Measurements from ENCODE around the gene ZNF785. TPM values are rescaled to one million over a fixed set of nuclear protein-coding genes. Genes with fewer than 3 reads are reported as not detected.
"Not testable (repeated sequence)": the region's sequence is repeated elsewhere in the genome, so short reads cannot be mapped to it uniquely, and the experiment has no call there.

The ZNF785 gene
- total RNA-seq, 1 donor from 2014 or later = 22.8 TPM

- CTCF ChIA-PET; intact Hi-C loops (cut with micrococcal nuclease); H3K4me3 Mint-ChIP-seq; H3K27ac Mint-ChIP-seq; H3K27me3 Mint-ChIP-seq; DNase-seq; H3K9me3 Mint-ChIP-seq; ATAC-seq (ENCODE audit: low read depth): not testable (repeated sequence)
- POLR2A ChIA-PET = interaction anchor here (0.7 to 1.4 kb wide), 3 partner anchors 18 to 102 kb away, joined by 3 to 4 read pairs (median 3); partner anchors contain the start of gene ZNF764
- Mint-ChIP-seq H3K4me1 (peaks cover 18% of the 10 kb centered on the region), H3K36me3 (ENCODE audit: low read depth) (peaks cover 12% of the 10 kb centered on the region)
These were observed 45.4 kb downstream of the ZNF785 start for GRCh38 chr16:30539986-30540526.

DNA sequence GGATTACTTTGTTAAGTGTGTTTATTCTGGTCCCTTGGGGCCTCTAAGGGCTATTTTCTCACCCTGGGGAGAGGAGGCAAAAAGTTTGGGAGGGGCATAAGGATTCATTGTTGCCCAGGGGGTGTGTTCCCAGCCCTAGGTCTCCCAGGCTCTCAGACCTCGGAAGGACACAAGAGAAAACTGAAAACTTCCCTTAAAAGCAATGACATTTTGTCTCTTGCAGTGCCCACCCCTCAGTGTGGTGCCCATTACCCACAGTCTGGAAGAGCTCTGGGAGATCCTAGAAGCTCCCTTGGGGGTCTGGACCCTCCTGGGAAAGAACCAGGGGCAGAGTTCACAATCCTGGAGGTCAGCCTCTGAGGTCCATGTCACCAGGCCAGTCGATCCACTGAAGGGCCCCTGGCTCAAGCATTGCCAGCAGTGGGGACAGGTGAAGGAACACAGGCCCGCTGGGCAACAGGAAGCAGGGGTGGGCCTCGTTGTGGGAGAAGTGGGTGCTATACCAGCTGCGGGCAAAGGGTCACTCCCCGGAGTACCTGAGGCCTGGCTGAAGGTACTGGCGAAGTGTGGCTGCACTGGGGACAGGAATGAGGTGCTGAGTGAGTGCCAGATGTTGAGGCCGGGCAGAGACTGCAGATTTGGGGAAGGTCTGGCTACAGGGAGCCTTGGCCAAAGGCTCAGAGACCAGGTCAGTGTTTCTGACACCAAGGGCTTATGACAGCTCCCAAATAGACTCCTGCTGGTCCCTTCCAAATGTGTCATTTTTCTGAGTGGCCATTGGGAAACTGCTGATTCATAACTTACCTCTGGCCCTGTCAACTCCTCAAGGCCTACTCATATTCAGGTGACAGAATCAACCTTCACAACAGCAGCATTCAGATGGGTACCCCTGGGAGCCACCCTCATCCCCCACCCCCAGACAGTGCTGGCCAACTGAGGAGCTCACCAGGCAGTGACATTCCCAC lies 46.2 kb downstream of the ZNF785 start:
- no peaks in the 10 kb centered on the region for H3K9me3 Mint-ChIP-seq
- DNase-seq (no peak), ATAC-seq (ENCODE audit: low read depth) (no peak)
- peaks cover 21% of the 10 kb centered on the region for H3K4me1 Mint-ChIP-seq
- POLR2A ChIA-PET = interaction anchor here (0.7 to 1.4 kb wide), 3 partner anchors 19 to 103 kb away, joined by 3 to 4 read pairs (median 3); partner anchors contain the start of gene ZNF764
- intact Hi-C loops (cut with micrococcal nuclease) = no loop called here
- H3K27me3 Mint-ChIP-seq = no peaks in the 10 kb centered on the region
- CTCF ChIA-PET = no interaction called here
- H3K4me3 Mint-ChIP-seq = no peak overlapping the region
- H3K27ac Mint-ChIP-seq = no peak overlapping the region
- H3K36me3 Mint-ChIP-seq (ENCODE audit: low read depth) = peaks cover 16% of the 10 kb centered on the region
- no peak for TF ChIP-seq CTCF (IDR thresholded peaks at IDR 0.05)

DNA sequence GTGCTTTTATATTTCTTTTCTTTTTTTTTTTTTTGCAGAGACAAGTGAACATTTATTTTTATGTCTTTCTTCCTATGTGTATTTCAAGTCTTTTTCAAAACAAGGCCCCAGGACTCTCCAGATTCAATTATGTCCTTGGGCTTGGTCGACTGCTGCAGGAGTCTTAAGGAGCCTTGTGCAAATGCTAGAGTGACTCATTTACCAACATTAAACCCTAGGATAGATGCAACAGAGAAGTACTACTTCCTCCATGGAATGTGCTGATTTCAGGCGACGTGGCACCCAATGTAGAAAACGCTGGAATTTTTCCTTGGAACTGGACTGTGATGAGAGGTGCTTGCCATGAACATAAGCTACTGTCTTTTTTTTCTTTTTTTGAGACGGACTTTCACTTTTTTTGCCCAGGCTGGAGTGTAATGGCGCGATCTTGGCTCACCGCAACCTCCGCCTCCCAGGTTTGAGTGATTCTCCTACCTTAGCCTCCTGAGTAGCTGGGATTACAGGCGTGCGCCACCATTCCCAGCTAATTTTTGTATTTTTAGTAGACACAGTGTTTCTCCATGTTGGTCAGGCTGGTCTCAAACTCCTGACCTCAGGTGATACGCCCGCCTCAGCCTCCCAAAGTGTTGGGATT lies 49.0 kb downstream of the ZNF785 start:
- not testable (repeated sequence) for ATAC-seq (ENCODE audit: low read depth)

GRCh38 chr16:30535777-30536190 lies 49.7 kb downstream of the ZNF785 start:
- ATAC-seq (ENCODE audit: low read depth) (peak; percentile 51), DNase-seq (peak; percentile 43)
- Mint-ChIP-seq H3K27ac (peak overlapping the region; percentile 97), H3K9me3 (no peaks in the 10 kb centered on the region), H3K4me3 (peak overlapping the region; percentile 96), H3K36me3 (ENCODE audit: low read depth) (peaks cover 38% of the 10 kb centered on the region), H3K4me1 (peaks cover 29% of the 10 kb centered on the region), H3K27me3 (no peaks in the 10 kb centered on the region)
- TF ChIP-seq CTCF (IDR thresholded peaks at IDR 0.05) = no peak
- intact Hi-C loops (cut with micrococcal nuclease) = loop anchor here (1.0 to 2.0 kb wide), 10 partner anchors 8 to 163 kb away; partner anchors contain the start of genes DCTPP1, ITGAL, SRCAP and ZNF688
- CTCF ChIA-PET = interaction anchor here (0.7 to 3.5 kb wide), 21 partner anchors 19 to 444 kb away, joined by 3 to 35 read pairs (median 4); partner anchors contain the start of genes DCTPP1, ITGAL, TBX6 and ZNF764
- POLR2A ChIA-PET = interaction anchor here (0.6 to 4.2 kb wide), 39 partner anchors 8 to 444 kb away, joined by 3 to 135 read pairs (median 9); partner anchors contain the start of genes DCTPP1, FBRS, ITGAL and PRR14

More for the DNA sequence above, 49.0 kb downstream of the ZNF785 start:
- H3K4me3 Mint-ChIP-seq = peak overlapping the region; percentile 96
- H3K9me3 Mint-ChIP-seq; DNase-seq; H3K27me3 Mint-ChIP-seq; intact Hi-C loops (cut with micrococcal nuclease): not testable (repeated sequence)
- H3K4me1 Mint-ChIP-seq = peaks cover 29% of the 10 kb centered on the region
- H3K36me3 Mint-ChIP-seq (ENCODE audit: low read depth) = peaks cover 30% of the 10 kb centered on the region
- POLR2A ChIA-PET = interaction anchor here (0.9 to 4.2 kb wide), 21 partner anchors 9 to 166 kb away, joined by 3 to 135 read pairs (median 20); partner anchors contain the start of genes DCTPP1, FBRS, ITGAL and SEPHS2
- CTCF ChIA-PET = interaction anchor here (0.7 to 3.5 kb wide), 14 partner anchors 18 to 157 kb away, joined by 3 to 35 read pairs (median 6); partner anchors contain the start of genes DCTPP1 and ITGAL
- peak overlapping the region; percentile 97 for H3K27ac Mint-ChIP-seq

GRCh38 chr16:30535106-30535776 lies 50.3 kb downstream of the ZNF785 start:
- TF ChIP-seq CTCF (IDR thresholded peaks at IDR 0.05) = no peak

More at GRCh38 chr16:30535106-30535776, 50.3 kb downstream of the ZNF785 start:
- Mint-ChIP-seq H3K4me3 (peak overlapping the region; percentile 96), H3K27ac (peak overlapping the region; percentile 97), H3K36me3 (ENCODE audit: low read depth) (peaks cover 40% of the 10 kb centered on the region), H3K27me3 (no peaks in the 10 kb centered on the region), H3K4me1 (peaks cover 29% of the 10 kb centered on the region), H3K9me3 (no peaks in the 10 kb centered on the region)
- ChIA-PET POLR2A (interaction anchor here (0.6 to 4.2 kb wide), 45 partner anchors 8 to 443 kb away, joined by 3 to 135 read pairs (median 7); partner anchors contain the start of genes DCTPP1, FBRS, ITGAL and PRR14), CTCF (interaction anchor here (0.9 to 3.5 kb wide), 21 partner anchors 19 to 443 kb away, joined by 3 to 35 read pairs (median 5); partner anchors contain the start of genes DCTPP1, ITGAL, TBX6 and ZNF764)
- no peak for DNase-seq
- intact Hi-C loops (cut with micrococcal nuclease) = loop anchor here (1.0 to 2.0 kb wide), 10 partner anchors 8 to 164 kb away; partner anchors contain the start of genes DCTPP1, ITGAL, SRCAP and ZNF688
- peak; percentile 16 for ATAC-seq (ENCODE audit: low read depth)
